ENCODE data around the gene VSNL1.

GRCh38 chr2:17593445-17593840 lies 52.9 kb downstream of the VSNL1 start:
- TF ChIP-seq CTCF (conservative IDR thresholded peaks at IDR 0.05 in 1 of 2, IDR thresholded peaks at IDR 0.05 in 1 of 2; ENCODE audit: low read depth in 1 of 2, low read length in 2 of 2): no peak
- no peak for TF ChIP-seq EZH2 (IDR thresholded peaks at IDR 0.05; ENCODE audit: low read length, missing control alignments)

Data from fibroblast of lung (primary cell).